Neural cell (in vitro differentiated cells): Measurements from ENCODE around the gene GPR3. TPM values are rescaled to one million over a fixed set of nuclear protein-coding genes. Genes with fewer than 3 reads are reported as not detected.

ENCODE experiments used
- H2AFZ ChIP-seq: fragments of 200-600, 300-800 bp; sonication (generic), shearing (Covaris generic); 2 replicates; pipeline ENCODE4 v1.6.0; 2014; ENCODE audit warnings: low read depth, mild to moderate bottlenecking, antibody characterized with exemption, low read length, moderate library complexity
- H3F3A ChIP-seq: fragments of 200-600 bp; shearing (Covaris generic); 2 replicates; pipeline ENCODE4 v1.6.1; 2016; ENCODE audit warnings: mild to moderate bottlenecking, moderate library complexity, mixed read lengths, antibody characterized with exemption, low read length; ENCODE audit not compliant: insufficient read depth, poor library complexity, severe bottlenecking
- H3K27ac ChIP-seq: fragments of 200-600, 300-800 bp; sonication (generic), shearing (Covaris generic); 2 replicates; pipeline ENCODE4 v1.5.1; 2014; ENCODE audit warnings: mild to moderate bottlenecking, low read length, moderate library complexity
- H3K27me3 ChIP-seq: fragments of 300-800, 200-600 bp; sonication (generic), shearing (Covaris generic); 2 replicates; pipeline ENCODE4 v1.6.0; 2014; ENCODE audit warnings: mild to moderate bottlenecking, low read depth, low read length, moderate library complexity; ENCODE audit not compliant: insufficient read depth
- H3K36me3 ChIP-seq: fragments of 300-800, 200-600 bp; sonication (generic), shearing (Covaris generic); 2 replicates; pipeline ENCODE4 v1.5.1; 2014; ENCODE audit warnings: mild to moderate bottlenecking, antibody characterized with exemption, low read length, moderate library complexity; ENCODE audit not compliant: insufficient read depth
- H3K4me2 ChIP-seq: fragments of 300-800, 200-600 bp; sonication (generic), shearing (Covaris generic); 2 replicates; pipeline ENCODE4 v1.6.0; 2014; ENCODE audit warnings: mild to moderate bottlenecking, low read length
- H3K4me3 ChIP-seq: fragments of 300-800, 200-600 bp; sonication (generic), shearing (Covaris generic); 2 replicates; pipeline ENCODE4 v1.5.1; 2014; ENCODE audit warnings: mild to moderate bottlenecking, low read length, moderate library complexity
- H3K79me2 ChIP-seq: fragments of 200-600 bp; shearing (Covaris generic); replicated peaks from 2 replicates; pipeline ENCODE4 v1.6.0; 2014; ENCODE audit warnings: mild to moderate bottlenecking, low read length, moderate library complexity; ENCODE audit not compliant: insufficient read depth
- H3K9ac ChIP-seq: fragments of 300-800, 200-600 bp; sonication (generic), shearing (Covaris generic); 2 replicates; pipeline ENCODE4 v1.6.1; 2016; ENCODE audit warnings: mild to moderate bottlenecking, low read length, mixed read lengths
- H3K9me2 ChIP-seq: fragments of 200-600 bp; shearing (Covaris generic); 2 replicates; pipeline ENCODE4 v1.6.1; 2016; ENCODE audit warnings: mild to moderate bottlenecking, low read length, mixed read lengths; ENCODE audit not compliant: insufficient read depth
- H3K9me3 ChIP-seq: fragments of 200-600, 300-800 bp; sonication (generic), shearing (Covaris generic); 2 replicates; pipeline ENCODE4 v1.6.1; 2016; ENCODE audit warnings: mild to moderate bottlenecking, mixed run types, low read length, moderate library complexity, mixed read lengths
- H4K20me1 ChIP-seq: fragments of 200-600 bp; shearing (Covaris generic); 2 replicates; pipeline ENCODE4 v1.6.1; 2016; ENCODE audit warnings: mild to moderate bottlenecking, mixed run types; ENCODE audit not compliant: insufficient read depth
- EP300 ChIP-seq: fragments of 450-650 bp; conservative IDR thresholded peaks from 2 replicates; pipeline ENCODE4 v1.6.1; 2014; ENCODE audit warnings: antibody characterized with exemption, mild to moderate bottlenecking, moderate library complexity; ENCODE audit not compliant: poor library complexity, severe bottlenecking
- EZH2 ChIP-seq: fragments of 200-600, 300-800 bp; shearing (Covaris generic), sonication (generic); IDR thresholded peaks from 2 replicates; pipeline ENCODE4 v1.6.1; 2014; ENCODE audit warnings: antibody characterized with exemption, low read length, borderline replicate concordance, mild to moderate bottlenecking; ENCODE audit not compliant: insufficient read depth, poor library complexity, severe bottlenecking
- MXI1 ChIP-seq: fragments of 450-650 bp; conservative IDR thresholded peaks from 2 replicates; pipeline ENCODE4 v1.6.1; 2014; ENCODE audit warnings: antibody characterized with exemption, mild to moderate bottlenecking; ENCODE audit not compliant: poor library complexity, severe bottlenecking
- POLR2AphosphoS5 ChIP-seq: IDR thresholded peaks from 2 replicates; pipeline ENCODE4 v1.6.1; 2012
- RAD21 ChIP-seq: fragments of 450-650 bp; conservative IDR thresholded peaks from 2 replicates; pipeline ENCODE4 v1.6.1; 2014; ENCODE audit warnings: antibody characterized with exemption, mild to moderate bottlenecking, moderate library complexity
- SMC3 ChIP-seq: fragments of 450-650 bp; conservative IDR thresholded peaks from 2 replicates; pipeline ENCODE4 v1.6.1; 2014; ENCODE audit warnings: antibody characterized with exemption, mild to moderate bottlenecking, moderate library complexity; ENCODE audit not compliant: poor library complexity
- TAF1 ChIP-seq: IDR thresholded peaks from 2 replicates; pipeline ENCODE4 v1.6.1; 2012; ENCODE audit warnings: low read depth
- polyA plus RNA-seq: library from polyadenylated mRNA; depleted of rRNA; stranded (reverse); fragments of >200 nt; gene quantifications from 2 replicates; pipeline ENCODE4 v1.2.3, GENCODE V29; 2014
- TF ChIP-seq, protein P1 (sequence below): IDR thresholded peaks from 2 replicates; pipeline ENCODE4 v1.6.1; 2012; ENCODE audit warnings: borderline replicate concordance
- TF ChIP-seq, protein P2 (sequence below): fragments of 450-650 bp; IDR thresholded peaks from 2 replicates; pipeline ENCODE4 v1.5.1; 2014; ENCODE audit warnings: antibody characterized with exemption, mild to moderate bottlenecking, moderate library complexity; ENCODE audit not compliant: poor library complexity, severe bottlenecking

GPR3 gene
- polyA plus RNA-seq, 1 donor from 2014 or later: 0.54 TPM

DNA sequence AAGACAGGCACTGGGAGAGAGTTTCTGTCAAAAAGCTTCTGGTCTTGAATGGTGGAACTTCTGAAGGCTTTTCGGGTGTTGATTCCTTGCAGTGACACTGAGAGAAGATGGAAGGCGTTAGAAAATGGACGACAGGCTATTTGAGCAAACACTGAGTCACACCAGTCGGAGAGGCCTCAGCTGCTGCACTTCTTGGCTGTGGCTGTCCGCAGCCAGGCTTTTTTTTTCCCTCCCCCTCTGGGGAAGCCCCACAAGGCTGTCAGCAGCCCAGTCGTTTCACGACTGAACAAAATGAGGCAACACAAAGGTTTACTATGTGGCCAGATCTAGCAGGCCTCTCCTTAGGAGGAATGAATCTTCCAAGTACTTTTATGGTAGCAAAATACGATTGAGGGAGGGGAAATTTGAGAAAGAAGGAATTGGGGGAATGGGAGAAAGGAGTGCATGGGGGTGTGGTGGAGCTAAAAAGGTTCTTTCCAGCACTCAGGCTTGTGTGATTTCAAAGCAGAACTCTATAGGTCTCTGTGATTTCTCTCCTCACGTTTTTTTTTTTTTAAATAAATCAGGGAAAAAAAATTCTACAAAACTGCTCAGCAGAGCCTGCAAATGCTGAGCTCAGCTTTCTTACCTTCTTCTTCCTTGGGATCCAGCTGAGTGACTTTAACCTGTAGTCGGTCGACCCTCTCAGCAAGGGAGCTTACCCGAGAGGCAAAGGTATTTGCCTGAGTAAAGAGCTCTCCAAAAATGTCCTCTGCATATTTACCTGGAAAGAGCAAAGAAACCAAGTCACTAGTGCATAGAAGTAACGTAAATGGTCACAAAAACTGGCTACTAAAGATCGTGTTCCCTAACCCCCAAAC, 26.1 kb downstream of the GPR3 start:
- Histone ChIP-seq H3F3A (no peaks in the 10 kb centered on the region), H4K20me1 (no peaks in the 10 kb centered on the region), H3K79me2 (no peaks in the 10 kb centered on the region), H2AFZ (no peak overlapping the region), H3K9me3 (no peaks in the 10 kb centered on the region), H3K4me2 (no peak overlapping the region), H3K9me2 (no peaks in the 10 kb centered on the region), H3K9ac (no peak overlapping the region), H3K27me3 (no peaks in the 10 kb centered on the region), H3K27ac (no peak overlapping the region), H3K36me3 (no peaks in the 10 kb centered on the region), H3K4me3 (no peak overlapping the region)
- TF ChIP-seq RAD21 (no peak), MXI1 (no peak), POLR2AphosphoS5 (no peak), SMC3 (no peak), EZH2 (no peak), TAF1 (no peak), EP300 (no peak)
- TF ChIP-seq, protein P1, sequence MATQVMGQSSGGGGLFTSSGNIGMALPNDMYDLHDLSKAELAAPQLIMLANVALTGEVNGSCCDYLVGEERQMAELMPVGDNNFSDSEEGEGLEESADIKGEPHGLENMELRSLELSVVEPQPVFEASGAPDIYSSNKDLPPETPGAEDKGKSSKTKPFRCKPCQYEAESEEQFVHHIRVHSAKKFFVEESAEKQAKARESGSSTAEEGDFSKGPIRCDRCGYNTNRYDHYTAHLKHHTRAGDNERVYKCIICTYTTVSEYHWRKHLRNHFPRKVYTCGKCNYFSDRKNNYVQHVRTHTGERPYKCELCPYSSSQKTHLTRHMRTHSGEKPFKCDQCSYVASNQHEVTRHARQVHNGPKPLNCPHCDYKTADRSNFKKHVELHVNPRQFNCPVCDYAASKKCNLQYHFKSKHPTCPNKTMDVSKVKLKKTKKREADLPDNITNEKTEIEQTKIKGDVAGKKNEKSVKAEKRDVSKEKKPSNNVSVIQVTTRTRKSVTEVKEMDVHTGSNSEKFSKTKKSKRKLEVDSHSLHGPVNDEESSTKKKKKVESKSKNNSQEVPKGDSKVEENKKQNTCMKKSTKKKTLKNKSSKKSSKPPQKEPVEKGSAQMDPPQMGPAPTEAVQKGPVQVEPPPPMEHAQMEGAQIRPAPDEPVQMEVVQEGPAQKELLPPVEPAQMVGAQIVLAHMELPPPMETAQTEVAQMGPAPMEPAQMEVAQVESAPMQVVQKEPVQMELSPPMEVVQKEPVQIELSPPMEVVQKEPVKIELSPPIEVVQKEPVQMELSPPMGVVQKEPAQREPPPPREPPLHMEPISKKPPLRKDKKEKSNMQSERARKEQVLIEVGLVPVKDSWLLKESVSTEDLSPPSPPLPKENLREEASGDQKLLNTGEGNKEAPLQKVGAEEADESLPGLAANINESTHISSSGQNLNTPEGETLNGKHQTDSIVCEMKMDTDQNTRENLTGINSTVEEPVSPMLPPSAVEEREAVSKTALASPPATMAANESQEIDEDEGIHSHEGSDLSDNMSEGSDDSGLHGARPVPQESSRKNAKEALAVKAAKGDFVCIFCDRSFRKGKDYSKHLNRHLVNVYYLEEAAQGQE: no peak
- TF ChIP-seq, protein P2, sequence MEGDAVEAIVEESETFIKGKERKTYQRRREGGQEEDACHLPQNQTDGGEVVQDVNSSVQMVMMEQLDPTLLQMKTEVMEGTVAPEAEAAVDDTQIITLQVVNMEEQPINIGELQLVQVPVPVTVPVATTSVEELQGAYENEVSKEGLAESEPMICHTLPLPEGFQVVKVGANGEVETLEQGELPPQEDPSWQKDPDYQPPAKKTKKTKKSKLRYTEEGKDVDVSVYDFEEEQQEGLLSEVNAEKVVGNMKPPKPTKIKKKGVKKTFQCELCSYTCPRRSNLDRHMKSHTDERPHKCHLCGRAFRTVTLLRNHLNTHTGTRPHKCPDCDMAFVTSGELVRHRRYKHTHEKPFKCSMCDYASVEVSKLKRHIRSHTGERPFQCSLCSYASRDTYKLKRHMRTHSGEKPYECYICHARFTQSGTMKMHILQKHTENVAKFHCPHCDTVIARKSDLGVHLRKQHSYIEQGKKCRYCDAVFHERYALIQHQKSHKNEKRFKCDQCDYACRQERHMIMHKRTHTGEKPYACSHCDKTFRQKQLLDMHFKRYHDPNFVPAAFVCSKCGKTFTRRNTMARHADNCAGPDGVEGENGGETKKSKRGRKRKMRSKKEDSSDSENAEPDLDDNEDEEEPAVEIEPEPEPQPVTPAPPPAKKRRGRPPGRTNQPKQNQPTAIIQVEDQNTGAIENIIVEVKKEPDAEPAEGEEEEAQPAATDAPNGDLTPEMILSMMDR: no peak

DNA sequence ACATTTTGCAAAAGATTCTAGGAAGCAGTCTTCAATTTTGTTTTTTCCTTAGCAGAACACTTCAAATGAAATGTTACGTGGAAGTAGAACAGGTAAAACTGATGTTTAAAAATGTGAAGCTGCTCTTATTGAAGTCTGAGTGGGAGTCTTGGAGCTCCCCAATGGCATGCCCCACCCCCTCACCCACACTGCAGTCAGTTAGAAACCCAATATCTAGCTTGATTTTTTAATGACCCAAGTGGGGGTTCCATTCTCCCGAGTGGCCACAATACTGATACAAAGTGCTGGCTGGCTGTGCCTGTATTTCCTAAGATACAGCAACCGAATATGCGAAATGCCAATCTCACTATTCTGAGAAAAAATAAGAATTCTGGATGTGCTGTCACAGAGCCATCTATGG, 31.3 kb downstream of the GPR3 start:
- H3K79me2 ChIP-seq: no peaks in the 10 kb centered on the region
- no peaks in the 10 kb centered on the region for H3F3A ChIP-seq
- TF ChIP-seq, protein P1: no peak
- TF ChIP-seq, protein P2: no peak
- TF ChIP-seq TAF1 (no peak), MXI1 (no peak), POLR2AphosphoS5 (no peak), RAD21 (no peak), EZH2 (no peak), SMC3 (no peak), EP300 (no peak)
- H3K4me2 ChIP-seq: no peak overlapping the region
- H3K9me2 ChIP-seq: no peaks in the 10 kb centered on the region
- H3K4me3 ChIP-seq: no peak overlapping the region
- no peaks in the 10 kb centered on the region for H4K20me1 ChIP-seq
- H3K9ac ChIP-seq: no peak overlapping the region
- no peaks in the 10 kb centered on the region for H3K9me3 ChIP-seq
- H2AFZ ChIP-seq: no peak overlapping the region
- H3K27ac ChIP-seq: no peak overlapping the region
- no peaks in the 10 kb centered on the region for H3K36me3 ChIP-seq
- no peaks in the 10 kb centered on the region for H3K27me3 ChIP-seq
